ENCODE measurements around the gene S100A1.

- TF ChIP-seq CTCF (IDR thresholded peaks at IDR 0.05; ENCODE audit: insufficient read depth, low read length) (no peak), POLR2AphosphoS5 (IDR thresholded peaks at IDR 0.05; ENCODE audit: low read depth) (peak; percentile 70), REST (IDR thresholded peaks at IDR 0.05; ENCODE audit: insufficient replicate concordance, low read depth) (no peak), GABPA (IDR thresholded peaks at IDR 0.05; ENCODE audit: low read depth) (no peak)
Measured at GRCh38 chr1:153598309-153599172, 29.7 kb upstream of the S100A1 start.
